GM12878 (cell line): ENCODE measurements around the gene RCN2. TPM values are rescaled to one million over a fixed set of nuclear protein-coding genes. Genes with fewer than 3 reads are reported as not detected.

Experiments used
- ATAC-seq: fragments of 200-7000 bp; cut with Tn5 transposase; 3 replicates; pipeline ENCODE4 v1.9.1; 2020; ENCODE audit warnings: mild to moderate bottlenecking, moderate library complexity
- BruUV-seq: library from RNA; stranded (reverse); fragments of 400-500 nt; replicated peaks from 2 replicates; lab custom pipeline; 2021; lab: Mats Ljungman, UMichigan
- CTCF ChIA-PET: fragments of 300-600 bp; sonication (Branson Sonifier 250); formaldehyde crosslinking; extraction: SDS; loops from one replicate; lab custom pipeline; 2021; ENCODE audit warnings: inconsistent platforms; lab: Yijun Ruan, JAX
- POLR2A ChIA-PET: fragments of 350-600 bp; formaldehyde crosslinking; extraction: SDS; loops from one replicate; lab custom pipeline; 2021; ENCODE audit warnings: inconsistent platforms; lab: Charles Lee
- RAD21 ChIA-PET: fragments of 300-600 bp; sonication (Branson Sonifier 250); formaldehyde crosslinking; loops from one replicate; lab custom pipeline; 2023; ENCODE audit warnings: antibody characterized with exemption; ENCODE audit not compliant: unreplicated experiment; lab: Charles Lee
- SMC1A ChIA-PET: fragments of 300-600 bp; sonication (Branson Sonifier 250); formaldehyde crosslinking; loops from one replicate; lab custom pipeline; 2023; ENCODE audit not compliant: unreplicated experiment, uncharacterized antibody; lab: Charles Lee
- DNase-seq: peaks from one replicate; pipeline ENCODE4 v3.0.0-alpha.2; 2011; ENCODE audit warnings: low read depth, low spot score
- FAIRE-seq: peaks from 3 replicates; lab custom pipeline; 2011; peaks lifted over from hg19 to GRCh38; lab: Jason Lieb, UNC
- H2AFZ ChIP-seq: 2 replicates; pipeline ENCODE4 v1.6.0; 2011; ENCODE audit warnings: low read depth, low read length, control low read depth; ENCODE audit not compliant: control insufficient read depth
- H3K27ac ChIP-seq: 2 replicates; pipeline ENCODE4 v1.5.1; 2011; ENCODE audit warnings: control low read depth; ENCODE audit not compliant: control insufficient read depth, insufficient read depth
- H3K27me3 ChIP-seq, 2 experiments: replicated peaks in 1 of 2; 2 replicates each; pipeline versions ENCODE4 v1.6.0 to v1.6.1; 2011; ENCODE audit warnings: low read length in 1 of 2; ENCODE audit not compliant: control insufficient read depth in 2 of 2, insufficient read depth in 2 of 2
- H3K36me3 ChIP-seq, 2 experiments: 2 replicates each; pipeline ENCODE4 v1.5.1; 2011; ENCODE audit warnings: low read length in 1 of 2; ENCODE audit not compliant: control insufficient read depth in 2 of 2, insufficient read depth in 2 of 2
- H3K4me1 ChIP-seq: 2 replicates; pipeline ENCODE4 v1.6.1; 2011; ENCODE audit warnings: mild to moderate bottlenecking, low read length, moderate library complexity, mixed read lengths; ENCODE audit not compliant: control insufficient read depth, insufficient read depth
- H3K4me2 ChIP-seq: 2 replicates; pipeline ENCODE4 v1.6.0; 2011; ENCODE audit warnings: control low read depth; ENCODE audit not compliant: control insufficient read depth, insufficient read depth
- H3K4me3 ChIP-seq: fragments of 200-600 bp; sonication (generic); 2 replicates; pipeline ENCODE4 v1.5.1; 2016
- H3K79me2 ChIP-seq: 2 replicates; pipeline ENCODE4 v1.6.0; 2011; ENCODE audit warnings: low read length; ENCODE audit not compliant: control insufficient read depth, insufficient read depth
- H3K9ac ChIP-seq: 2 replicates; pipeline ENCODE4 v1.8.0; 2011; ENCODE audit warnings: low read length, control low read depth, mixed read lengths; ENCODE audit not compliant: control insufficient read depth, insufficient read depth
- H3K9me3 ChIP-seq: replicated peaks from 3 replicates; pipeline ENCODE4 v1.5.1; 2011; ENCODE audit warnings: mild to moderate bottlenecking, low read length; ENCODE audit not compliant: control insufficient read depth, insufficient read depth
- H4K20me1 ChIP-seq: 2 replicates; pipeline ENCODE4 v1.6.0; 2011; ENCODE audit not compliant: control insufficient read depth, insufficient read depth
- BRCA1 ChIP-seq: IDR thresholded peaks from 2 replicates; pipeline ENCODE4 v1.6.1; 2011; ENCODE audit warnings: low read depth, low read length, improper control_type of control experiment
- CBX5 ChIP-seq: sonication (generic); IDR thresholded peaks from 2 replicates; pipeline ENCODE4 v1.6.1; 2016; ENCODE audit warnings: low read depth, moderate library complexity, mild to moderate bottlenecking, inconsistent platforms
- DPF2 ChIP-seq: fragments of 450-650 bp; IDR thresholded peaks from 2 replicates; pipeline ENCODE4 v1.6.1; 2017; ENCODE audit warnings: mild to moderate bottlenecking
- GATAD2B ChIP-seq: fragments of 450-650 bp; conservative IDR thresholded peaks from 2 replicates; pipeline ENCODE4 v1.6.1; 2017; ENCODE audit warnings: low read depth, mild to moderate bottlenecking, moderate library complexity
- HDAC2 ChIP-seq: fragments of 200-600 bp; sonication (generic); IDR thresholded peaks from 2 replicates; pipeline ENCODE4 v1.6.1; 2017
- IKZF2 ChIP-seq, 2 experiments: fragments of 450-650 bp; IDR thresholded peaks; 2 replicates each; pipeline ENCODE4 v1.6.1; 2017; ENCODE audit warnings: mild to moderate bottlenecking in 2 of 2, moderate library complexity in 2 of 2
- IRF4 ChIP-seq: IDR thresholded peaks from 2 replicates; pipeline ENCODE4 v1.6.1; 2011; ENCODE audit warnings: low read depth, low read length
- LARP7 ChIP-seq: fragments of 450-650 bp; IDR thresholded peaks from 2 replicates; pipeline ENCODE4 v1.6.1; 2017; ENCODE audit warnings: mild to moderate bottlenecking
- NFYB ChIP-seq: IDR thresholded peaks from 2 replicates; pipeline ENCODE4 v1.6.1; 2011; ENCODE audit warnings: low read depth, mild to moderate bottlenecking, low read length, improper control_type of control experiment, moderate library complexity; ENCODE audit not compliant: insufficient read depth
- NR2C2 ChIP-seq: IDR thresholded peaks from 2 replicates; pipeline ENCODE4 v1.6.1; 2011; ENCODE audit warnings: borderline replicate concordance, low read depth; ENCODE audit not compliant: control insufficient read depth, insufficient read length
- POU2F2 ChIP-seq: IDR thresholded peaks from 3 replicates; pipeline ENCODE4 v1.6.1; 2011; ENCODE audit warnings: low read depth, mild to moderate bottlenecking, low read length, borderline replicate concordance
- RAD51 ChIP-seq: fragments of 450-650 bp; IDR thresholded peaks from 2 replicates; pipeline ENCODE4 v1.6.1; 2016; ENCODE audit warnings: moderate library complexity, mild to moderate bottlenecking, inconsistent platforms
- RELA ChIP-seq: fragments of 450-650 bp; IDR thresholded peaks from 2 replicates; pipeline ENCODE4 v1.8.0; 2014; ENCODE audit warnings: borderline replicate concordance; ENCODE audit not compliant: partially characterized antibody
- SREBF2 ChIP-seq: IDR thresholded peaks from 2 replicates; pipeline ENCODE4 v1.6.1; 2012; ENCODE audit warnings: mild to moderate bottlenecking, low read length
- SUZ12 ChIP-seq: fragments of 200-600 bp; sonication (generic); IDR thresholded peaks from one replicate; pipeline ENCODE4 v1.6.1; 2018; ENCODE audit warnings: antibody characterized with exemption, mild to moderate bottlenecking; ENCODE audit not compliant: unreplicated experiment
- TBL1XR1 ChIP-seq: IDR thresholded peaks from 2 replicates; pipeline ENCODE4 v1.6.1; 2012; ENCODE audit warnings: low read depth, low read length, improper control_type of control experiment
- YY1 ChIP-seq: IDR thresholded peaks from 2 replicates; pipeline ENCODE4 v1.6.1; 2011; ENCODE audit warnings: low read depth, mild to moderate bottlenecking, low read length
- WGBS: methylation state at CpG from one replicate; pipeline ENCODE4 v1.1.6; 2016; ENCODE audit warnings: low lambda C conversion rate; ENCODE audit not compliant: insufficient replicate concordance, insufficient coverage; ENCODE audit errors: missing lambda C conversion rate; 5-methylcytosine and 5-hydroxymethylcytosine counted together
- in situ Hi-C: fragments of 300-500 bp; cut with MboI; formaldehyde crosslinking; loops from 9 replicates; pipeline ENCODE4 v1.14.3; 2018; ENCODE audit warnings: mixed read lengths
- intact Hi-C: fragments of 100-400 bp; cut with micrococcal nuclease; formaldehyde crosslinking; loops from one replicate; pipeline ENCODE4 v1.14.2; 2022; ENCODE audit not compliant: unreplicated experiment
- polyA plus RNA-seq, 11 experiments: library from polyadenylated mRNA; depleted of rRNA in 4 of 11; unstranded in 6 of 11; stranded (reverse) in 5 of 11; fragments of >200 nt; fragmentation: Nextera tagmentation in 4 of 11; fragmentation: Illumina TruSeq in 1 of 11; extraction: Ambion mirVana in 4 of 11; extraction: Trizol in 1 of 11; gene quantifications; 1 replicate in 1 of 11; 2 replicates in 10 of 11; pipeline versions ENCODE4 v1.2.1 to v1.2.3, GENCODE V29; 2011 to 2016; ENCODE audit warnings: inconsistent platforms in 2 of 11, missing spikeins in 2 of 11, low read depth in 1 of 11
- total RNA-seq, 4 experiments: library from RNA; depleted of rRNA in 3 of 4; stranded (reverse); fragments of >200 nt in 3 of 4; fragmentation: Illumina TruSeq in 1 of 4; extraction: Trizol in 1 of 4; gene quantifications; 2 replicates each; pipeline versions ENCODE4 v1.2.1 to v1.2.3, GENCODE V29; 2013 to 2021
- TF ChIP-seq, protein P1 (sequence below): fragments of 450-650 bp; IDR thresholded peaks from 2 replicates; pipeline ENCODE4 v1.6.1; 2017; ENCODE audit warnings: mild to moderate bottlenecking, low read depth, inconsistent platforms; ENCODE audit not compliant: poor library complexity, severe bottlenecking

Gene RCN2
- total and polyA plus RNA-seq, 10 of the 15 experiments (the other 5 are each of a cell fraction or from before 2014, with no cell fraction given), result 4.9 to 41.0 (median 12.9) TPM

- POLR2A ChIA-PET, result interaction anchor here (1.3 to 4.4 kb wide), 6 partner anchors 9 to 22 kb away, joined by 3 to 32 read pairs (median 16); no protein-coding TSS in a partner anchor
These were observed 65.2 kb downstream of the RCN2 start for GRCh38 chr15:76996526-76997401.

More at GRCh38 chr15:76996526-76997401, 65.2 kb downstream of the RCN2 start:
- TF ChIP-seq IRF4, result no peak
- no peak for TF ChIP-seq RELA
- no peak for TF ChIP-seq DPF2
- no peak for TF ChIP-seq IKZF2 (IDR thresholded peaks at IDR 0.05)
- no peak for TF ChIP-seq SREBF2
- no peak for TF ChIP-seq TBL1XR1
- no peak for TF ChIP-seq POU2F2
- TF ChIP-seq RAD51, result no peak
- no peak for TF ChIP-seq HDAC2
- TF ChIP-seq, protein P1, sequence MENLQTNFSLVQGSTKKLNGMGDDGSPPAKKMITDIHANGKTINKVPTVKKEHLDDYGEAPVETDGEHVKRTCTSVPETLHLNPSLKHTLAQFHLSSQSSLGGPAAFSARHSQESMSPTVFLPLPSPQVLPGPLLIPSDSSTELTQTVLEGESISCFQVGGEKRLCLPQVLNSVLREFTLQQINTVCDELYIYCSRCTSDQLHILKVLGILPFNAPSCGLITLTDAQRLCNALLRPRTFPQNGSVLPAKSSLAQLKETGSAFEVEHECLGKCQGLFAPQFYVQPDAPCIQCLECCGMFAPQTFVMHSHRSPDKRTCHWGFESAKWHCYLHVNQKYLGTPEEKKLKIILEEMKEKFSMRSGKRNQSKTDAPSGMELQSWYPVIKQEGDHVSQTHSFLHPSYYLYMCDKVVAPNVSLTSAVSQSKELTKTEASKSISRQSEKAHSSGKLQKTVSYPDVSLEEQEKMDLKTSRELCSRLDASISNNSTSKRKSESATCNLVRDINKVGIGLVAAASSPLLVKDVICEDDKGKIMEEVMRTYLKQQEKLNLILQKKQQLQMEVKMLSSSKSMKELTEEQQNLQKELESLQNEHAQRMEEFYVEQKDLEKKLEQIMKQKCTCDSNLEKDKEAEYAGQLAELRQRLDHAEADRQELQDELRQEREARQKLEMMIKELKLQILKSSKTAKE, result no peak
- no peak for TF ChIP-seq CBX5
- TF ChIP-seq LARP7, result no peak
- TF ChIP-seq YY1, result no peak
- TF ChIP-seq NR2C2, result no peak
- no peak for TF ChIP-seq BRCA1
- TF ChIP-seq NFYB, result no peak
- no peak for TF ChIP-seq SUZ12
- no peak for TF ChIP-seq GATAD2B
- Histone ChIP-seq H2AFZ (no peak overlapping the region), H3K27ac (peak overlapping the region; percentile 35), H3K4me3 (peak overlapping the region; percentile 68), H3K9me3 (no peaks in the 10 kb centered on the region), H4K20me1 (no peaks in the 10 kb centered on the region), H3K79me2 (peaks cover 6% of the 10 kb centered on the region), H3K4me1 (peaks cover 28% of the 10 kb centered on the region), H3K4me2 (peak overlapping the region; percentile 72), H3K27me3 (no peaks in the 10 kb centered on the region), H3K9ac (no peak overlapping the region; the same call in 1 of the 2 replicates), H3K36me3 (no peaks in the 10 kb centered on the region)
- in situ Hi-C loops (no loop called here), intact Hi-C loops (no loop called here)
- 89% methylated on average over 14 of the region's 14 CpGs for WGBS
- FAIRE-seq, result no peak
- ChIA-PET CTCF (interaction anchor here (1.1 to 5.9 kb wide), 8 partner anchors 8 to 846 kb away, joined by 3 to 42 read pairs (median 4); no protein-coding TSS in a partner anchor), RAD21 (interaction anchor here (0.6 to 4.1 kb wide), 7 partner anchors 9 to 27 kb away, joined by 3 to 42 read pairs (median 6); no protein-coding TSS in a partner anchor), SMC1A (interaction anchor here (1.4 to 7.8 kb wide), 8 partner anchors 9 to 72 kb away, joined by 4 to 99 read pairs (median 10); no protein-coding TSS in a partner anchor)
- no peak for ATAC-seq
- DNase-seq, result no peak
- no TSS peak for BruUV-seq
